HG03039 (cell line): ENCODE measurements around the gene NCF4.

Experiments
- ATAC-seq: cut with Tn5 transposase; IDR thresholded peaks from one replicate; pipeline ENCODE4 v1.9.1; 2021; ENCODE audit warnings: mild to moderate bottlenecking, moderate library complexity; ENCODE audit not compliant: unreplicated experiment

The NCF4 gene

DNA sequence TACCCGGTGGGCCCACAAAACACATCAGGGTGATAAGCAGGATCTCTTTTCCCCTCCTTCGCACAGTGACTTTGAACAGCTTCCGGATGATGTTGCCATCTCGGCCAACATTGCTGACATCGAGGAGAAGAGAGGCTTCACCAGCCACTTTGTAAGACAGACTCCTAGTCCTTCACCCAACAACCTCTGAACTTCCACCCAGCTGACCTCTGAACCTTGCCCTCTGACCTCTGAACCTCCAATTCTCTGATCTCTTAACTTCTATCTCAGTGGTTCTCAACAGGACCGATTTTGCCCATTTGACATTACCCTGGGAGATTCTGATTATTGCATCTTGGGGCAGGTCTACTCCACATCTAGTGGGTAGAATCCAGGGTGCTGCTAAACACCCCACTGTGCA, 3.2 kb downstream of the NCF4 start:
- ATAC-seq = no peak

DNA sequence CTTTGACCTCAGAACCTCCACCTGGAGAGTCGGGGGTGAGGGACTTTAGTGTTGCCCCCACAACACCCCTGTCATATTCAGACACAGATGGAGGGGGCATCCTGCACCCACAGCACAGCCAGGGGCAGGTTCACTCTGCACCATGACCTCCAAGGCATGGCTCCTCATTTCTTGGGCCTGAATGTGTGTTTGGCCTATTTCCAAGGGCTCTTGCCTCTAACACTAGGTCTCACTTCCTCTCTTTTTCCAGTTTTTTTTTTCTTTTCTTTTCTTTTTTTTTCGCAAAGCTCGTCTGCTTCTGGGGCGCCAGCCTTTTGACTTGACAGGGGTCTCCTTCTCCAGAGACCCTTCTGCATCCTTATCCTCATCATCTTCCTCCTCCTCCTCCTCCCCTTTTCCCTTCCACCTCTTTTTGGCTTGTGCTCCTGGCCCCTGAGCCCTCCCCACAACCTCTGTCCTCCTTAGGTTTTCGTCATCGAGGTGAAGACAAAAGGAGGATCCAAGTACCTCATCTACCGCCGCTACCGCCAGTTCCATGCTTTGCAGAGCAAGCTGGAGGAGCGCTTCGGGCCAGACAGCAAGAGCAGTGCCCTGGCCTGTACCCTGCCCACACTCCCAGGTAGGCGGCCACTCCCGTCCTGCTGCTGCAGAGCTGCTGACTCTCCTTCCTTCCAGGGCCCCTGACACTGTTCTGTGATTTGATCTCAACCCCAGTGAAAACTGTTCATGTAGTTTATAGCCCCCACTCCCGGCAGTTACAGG, 3.8 kb downstream of the NCF4 start:
- no peak for ATAC-seq

DNA sequence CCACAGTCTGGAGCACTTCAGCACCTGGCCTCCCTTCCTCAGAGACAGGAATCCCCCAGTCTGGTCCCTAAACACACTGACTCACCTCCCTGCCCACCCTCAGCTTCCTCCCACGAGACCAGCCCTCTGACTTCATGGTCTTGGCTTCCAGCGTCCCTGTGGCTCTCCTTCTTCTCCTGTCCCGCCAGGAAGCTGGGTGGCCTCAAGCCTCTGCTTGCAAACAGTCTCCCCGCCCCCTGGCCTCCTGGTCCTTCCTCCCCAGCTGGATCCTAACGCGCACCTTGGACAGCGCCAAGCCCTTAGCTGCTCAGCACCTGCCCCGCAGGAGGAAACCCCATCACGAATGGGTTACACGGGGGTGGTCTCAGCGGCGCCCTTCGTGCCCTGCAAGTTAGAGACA, 4.5 kb downstream of the NCF4 start:
- no peak for ATAC-seq

DNA sequence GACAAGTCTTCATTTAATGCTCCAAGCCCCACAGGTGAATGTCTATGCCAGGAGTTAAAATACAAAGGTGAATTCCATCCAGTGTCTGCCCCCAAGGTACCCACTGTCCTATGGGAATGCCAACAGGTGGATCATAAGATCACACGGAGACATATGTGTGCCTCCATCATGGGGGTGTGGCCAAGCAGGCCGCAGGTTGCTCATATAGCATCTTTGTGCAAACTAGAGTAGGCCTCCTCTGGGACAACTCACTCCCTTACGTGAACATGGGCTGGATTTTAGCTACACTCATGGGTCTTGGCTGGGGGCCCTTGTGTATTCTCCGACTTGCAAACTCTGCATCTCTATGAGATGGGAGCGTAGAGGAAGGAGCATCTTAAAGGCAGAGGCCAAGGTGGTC, 6.9 kb downstream of the NCF4 start:
- ATAC-seq = no peak

DNA sequence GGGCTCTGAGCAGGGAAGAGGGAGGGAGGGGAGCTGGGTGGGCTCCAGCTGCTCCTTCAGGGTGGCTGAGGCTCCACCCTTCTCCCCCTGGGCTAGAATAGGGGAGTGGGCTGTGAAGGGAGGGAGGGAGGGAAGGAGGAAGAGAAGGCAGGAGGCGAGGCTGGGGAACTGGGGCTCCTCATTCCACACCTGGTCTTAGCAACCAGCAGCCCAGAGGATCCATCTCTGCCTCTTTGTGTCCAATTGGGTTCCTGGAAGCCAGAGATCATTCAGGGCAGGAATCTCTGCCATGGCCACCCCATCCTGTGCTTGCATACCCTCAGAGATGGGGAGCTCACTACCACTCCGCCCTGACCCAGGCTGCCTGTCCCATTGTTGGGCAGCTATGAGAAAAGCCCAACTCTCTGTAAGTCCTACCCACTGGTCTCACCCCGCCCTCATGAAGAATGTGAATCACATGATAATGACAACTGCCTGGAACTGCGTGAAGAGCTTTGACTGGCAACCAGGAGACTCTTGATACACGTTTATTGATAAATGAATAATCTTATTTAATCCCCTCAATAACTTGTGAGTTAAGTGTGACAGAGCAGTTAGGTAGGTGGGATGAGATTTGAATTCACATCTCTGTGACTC, 7.9 kb downstream of the NCF4 start:
- ATAC-seq = no peak

DNA sequence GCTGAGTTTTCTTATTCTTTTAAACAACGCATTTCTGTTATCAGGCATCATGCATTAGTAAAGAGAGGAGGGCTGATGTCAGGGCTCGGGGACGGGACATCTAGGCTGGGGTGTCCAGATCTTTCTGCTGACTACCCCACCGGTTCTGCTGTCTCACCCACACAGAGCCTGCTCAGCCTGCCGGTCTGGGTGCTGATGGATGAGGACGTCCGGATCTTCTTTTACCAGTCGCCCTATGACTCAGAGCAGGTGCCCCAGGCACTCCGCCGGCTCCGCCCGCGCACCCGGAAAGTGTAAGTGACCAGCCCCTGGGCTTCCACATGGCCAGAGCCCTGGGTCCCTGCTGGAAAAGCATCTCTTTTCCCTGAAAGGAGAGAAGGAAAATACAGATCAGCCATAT, 9.4 kb downstream of the NCF4 start:
- no peak for ATAC-seq

DNA sequence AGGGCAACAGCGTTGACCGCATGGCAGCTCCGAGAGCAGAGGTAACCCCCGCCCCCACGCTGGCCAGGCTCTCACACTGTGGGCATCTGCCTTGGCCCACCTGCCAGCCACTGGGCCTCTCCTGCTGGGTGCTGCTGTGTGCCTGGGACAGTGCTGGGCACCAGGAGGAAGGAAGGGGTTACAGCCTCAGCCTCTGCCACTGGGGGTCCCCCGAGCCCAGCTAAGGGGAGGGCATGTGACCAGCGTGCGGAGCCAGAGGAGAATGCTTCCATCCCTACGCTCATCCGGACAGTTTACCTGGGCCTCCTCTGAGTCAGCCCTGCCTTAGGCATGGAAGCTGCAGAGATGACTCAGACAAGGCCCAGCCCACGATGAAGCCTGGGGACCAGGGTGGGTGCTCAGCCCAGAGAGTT, 10.9 kb downstream of the NCF4 start:
- ATAC-seq = no peak

DNA sequence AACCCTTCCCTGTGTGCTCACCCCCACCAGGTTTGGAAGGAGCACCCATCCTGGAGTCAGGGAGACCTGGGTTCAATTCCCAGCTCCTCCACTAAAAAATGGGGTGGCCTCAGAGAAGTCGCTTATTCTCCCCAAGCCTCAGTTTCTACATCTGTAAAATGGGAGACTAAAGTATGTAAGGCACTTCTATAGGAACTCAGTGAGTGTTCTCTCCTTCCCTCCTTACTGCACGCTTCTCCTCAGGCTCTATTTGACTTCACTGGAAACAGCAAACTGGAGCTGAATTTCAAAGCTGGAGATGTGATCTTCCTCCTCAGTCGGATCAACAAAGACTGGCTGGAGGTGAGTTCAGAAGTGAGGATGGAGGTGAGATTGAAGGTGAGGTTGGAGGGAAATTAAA, 11.3 kb downstream of the NCF4 start:
- no peak for ATAC-seq

DNA sequence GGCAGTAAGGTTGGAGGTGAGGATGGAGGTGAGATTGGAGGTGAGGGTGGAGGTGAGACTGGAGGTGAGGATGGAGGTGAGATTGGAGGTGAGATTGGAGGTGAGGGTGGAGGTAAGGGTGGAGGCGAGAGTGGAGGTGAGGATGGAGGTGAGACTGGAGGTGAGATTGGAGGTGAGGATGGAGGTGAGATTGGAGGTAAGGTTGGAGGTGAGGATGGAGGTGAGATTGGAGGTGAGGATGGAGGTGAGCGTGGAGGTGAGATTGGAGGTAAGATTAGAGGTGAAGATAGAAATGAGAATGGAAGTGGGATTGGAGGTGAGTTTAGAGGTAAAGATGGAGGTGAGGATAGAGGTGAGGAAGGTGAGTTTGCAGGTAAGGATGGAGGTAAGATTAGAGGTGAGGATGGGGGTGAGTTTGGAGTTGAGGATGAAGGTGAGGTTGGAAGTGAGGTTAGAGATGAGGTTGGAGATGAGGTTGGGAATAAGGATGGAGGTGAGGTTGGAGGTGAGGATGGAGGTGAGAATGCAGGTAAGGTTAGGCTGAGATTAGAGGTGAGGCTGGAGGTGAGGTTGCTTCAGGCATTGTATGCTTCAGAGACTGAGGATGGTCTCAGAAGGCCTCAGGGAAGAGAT, 12.2 kb downstream of the NCF4 start:
- no peak for ATAC-seq

DNA sequence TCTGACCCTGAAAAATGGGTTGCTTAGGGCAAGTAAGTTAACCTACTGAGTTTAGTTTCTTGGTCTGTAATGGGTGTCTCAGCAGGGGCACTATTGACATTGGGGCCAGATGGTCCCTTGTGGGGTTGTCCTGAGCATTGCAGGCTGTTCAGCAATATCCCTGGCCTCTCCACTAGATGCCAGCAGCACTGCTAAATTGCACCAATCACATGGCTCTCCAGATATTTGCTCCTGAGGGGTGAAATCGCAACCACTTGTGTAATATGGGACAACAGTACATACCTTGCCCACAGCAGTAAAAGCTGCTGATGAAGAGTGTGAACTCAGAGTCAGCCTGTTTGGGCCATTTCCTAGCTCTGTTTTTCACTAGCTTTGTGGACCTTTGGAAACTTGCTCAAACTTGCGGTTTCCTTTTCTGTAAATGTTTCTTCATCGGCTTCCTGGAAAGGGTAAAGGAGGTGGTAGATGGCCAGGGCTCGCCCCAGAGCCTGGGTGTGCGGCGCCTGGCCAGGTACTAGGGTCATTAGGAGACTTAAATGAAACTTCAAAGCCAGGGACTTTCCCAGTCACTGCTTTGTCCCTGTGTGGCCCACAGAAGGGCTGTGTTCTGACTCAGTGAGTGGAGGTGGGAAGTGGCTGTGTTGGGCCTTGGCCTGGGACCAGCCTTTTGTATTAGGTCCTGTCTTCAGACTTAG, 13.0 kb downstream of the NCF4 start:
- ATAC-seq = peak; percentile 73

DNA sequence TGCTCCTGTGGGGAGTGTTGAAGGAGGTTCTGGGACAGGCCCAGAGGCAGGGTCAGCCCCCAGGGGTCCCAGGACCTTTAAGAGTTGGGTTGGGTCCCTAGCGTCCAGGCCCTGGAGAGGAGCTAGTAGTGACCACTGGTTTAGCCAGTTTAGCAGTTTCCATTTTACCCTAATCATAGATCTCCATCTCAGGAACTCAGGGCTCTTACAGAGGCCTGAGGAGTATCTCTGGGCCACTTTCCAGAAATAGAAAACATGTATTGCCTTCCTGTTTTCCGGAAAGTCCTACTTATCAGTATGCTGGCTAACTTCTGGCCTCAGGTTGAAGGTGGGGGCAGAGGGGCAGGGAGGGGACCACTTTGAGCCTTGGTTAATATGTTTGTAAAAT, 13.5 kb downstream of the NCF4 start:
- no peak for ATAC-seq

DNA sequence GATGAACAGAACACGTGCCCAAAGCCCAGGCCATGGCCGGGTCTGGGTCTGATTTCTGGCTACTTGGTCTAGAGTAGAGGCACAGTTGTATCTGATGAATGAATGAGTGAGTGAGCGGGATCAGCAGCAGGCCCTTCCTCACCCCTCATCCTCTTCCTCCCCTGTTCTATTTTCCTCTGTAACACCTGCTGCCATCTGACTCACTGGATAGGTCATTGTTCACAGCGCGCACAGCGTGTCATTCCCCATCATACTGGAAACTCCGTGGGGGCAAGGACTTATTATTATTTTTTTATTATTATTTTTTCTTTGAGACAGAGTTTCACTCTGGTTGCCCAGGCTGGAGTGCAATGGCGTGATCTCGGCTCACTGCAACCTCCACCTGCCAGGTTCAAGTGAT, 13.9 kb downstream of the NCF4 start:
- no peak for ATAC-seq

DNA sequence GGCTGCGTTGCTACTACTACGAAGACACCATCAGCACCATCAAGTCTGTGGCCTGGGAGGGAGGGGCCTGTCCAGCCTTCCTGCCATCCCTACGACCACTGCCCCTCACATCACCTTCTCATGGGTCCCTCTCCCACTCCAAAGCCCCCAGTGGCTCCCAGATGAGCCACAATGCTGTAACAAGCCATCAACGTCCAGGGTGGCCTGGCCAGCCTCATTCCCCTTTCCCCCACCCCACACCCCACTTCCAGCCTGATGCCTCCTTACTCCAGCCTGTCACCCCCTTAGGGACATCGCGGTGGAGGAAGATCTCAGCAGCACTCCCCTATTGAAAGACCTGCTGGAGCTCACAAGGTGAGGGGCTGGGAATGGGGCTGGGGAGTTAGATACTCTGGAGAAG, 14.9 kb downstream of the NCF4 start:
- no peak for ATAC-seq

DNA sequence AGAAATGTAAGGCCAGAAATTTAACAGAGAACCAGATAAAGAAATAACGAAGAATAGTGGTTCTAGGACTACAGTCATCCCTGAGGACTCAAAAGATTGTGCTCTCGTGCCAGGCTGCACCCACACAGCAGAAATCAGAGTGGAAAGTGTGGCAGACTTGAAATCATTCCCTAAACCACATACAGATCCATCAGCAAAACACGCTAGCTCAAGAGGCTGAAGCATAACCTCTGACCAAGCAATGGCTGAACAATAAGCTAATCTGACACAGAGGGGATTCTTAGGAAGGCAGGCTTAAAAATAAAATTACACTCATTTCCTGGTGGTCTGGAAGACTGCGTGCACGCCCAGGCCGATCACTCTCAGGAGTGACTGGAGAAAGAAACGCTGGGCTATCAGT, 19.0 kb downstream of the NCF4 start:
- no peak for ATAC-seq

DNA sequence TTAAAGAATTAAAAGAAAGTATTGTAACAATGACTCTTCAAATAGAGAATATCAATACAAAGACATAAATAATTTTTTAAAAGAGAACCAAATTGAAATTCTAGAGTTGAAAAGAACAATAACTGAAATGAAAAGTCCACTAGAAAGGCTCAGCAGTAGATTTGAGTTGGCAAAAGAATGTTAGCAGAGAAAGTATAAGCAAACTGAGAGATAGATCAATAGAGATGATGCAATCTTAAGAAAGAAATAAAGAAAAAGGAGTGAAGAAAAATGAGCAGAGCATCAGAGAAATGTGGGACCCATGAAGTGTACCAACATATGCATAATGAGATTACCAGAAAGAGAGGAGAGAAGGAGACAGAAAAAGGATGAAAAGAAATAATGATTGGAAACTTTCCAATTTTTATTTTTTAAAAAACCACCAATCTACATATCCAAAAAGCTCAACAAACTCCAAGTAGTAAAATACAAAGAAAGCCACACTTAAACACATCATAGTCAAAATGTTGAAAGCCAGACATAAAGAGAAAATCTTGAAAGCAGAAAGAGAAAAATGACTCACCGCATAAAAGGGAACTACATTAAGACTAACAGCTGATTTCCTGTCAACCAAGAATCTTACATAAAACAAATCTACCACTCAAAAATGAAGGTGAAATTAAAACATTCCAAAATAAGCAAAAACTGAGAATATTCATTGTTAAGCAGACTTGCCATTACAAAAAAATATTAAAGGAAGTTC, 20.9 kb downstream of the NCF4 start:
- ATAC-seq = no peak

DNA sequence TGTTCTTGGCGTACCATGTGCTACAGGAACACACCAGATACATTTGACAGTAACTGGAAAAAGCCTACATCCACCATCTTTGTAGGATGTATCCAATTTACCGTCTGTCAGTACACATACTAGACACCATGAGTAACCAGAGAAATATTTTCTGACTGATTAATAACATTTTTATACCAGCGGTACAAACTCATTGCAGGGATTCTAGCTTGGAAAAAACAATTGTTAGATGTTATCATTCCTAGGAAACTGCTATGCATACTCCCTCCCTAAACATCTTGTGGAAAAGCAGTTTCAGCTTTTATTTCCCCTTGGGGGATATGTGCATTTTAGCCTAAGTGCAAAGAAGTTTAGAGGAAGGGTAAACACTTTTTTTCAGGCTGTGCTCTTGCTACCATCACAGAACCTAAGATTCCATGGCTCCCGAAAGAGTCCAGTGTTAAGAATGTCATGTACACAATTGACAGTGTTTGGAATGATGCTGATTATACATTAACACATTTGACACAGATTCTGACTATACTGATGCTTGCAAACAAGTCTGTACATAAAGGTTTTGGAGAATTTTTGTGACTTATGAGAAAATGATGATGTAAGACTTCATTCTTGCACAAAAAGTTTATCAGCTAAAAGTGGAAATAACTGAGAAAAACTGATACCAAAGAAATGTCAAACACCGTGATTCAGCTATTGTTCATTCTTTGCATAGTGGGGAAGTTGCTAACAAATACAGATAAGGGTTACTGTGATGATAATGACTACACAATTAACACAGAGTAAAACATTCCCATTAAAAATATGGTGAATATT, 23.7 kb downstream of the NCF4 start:
- ATAC-seq = no peak

DNA sequence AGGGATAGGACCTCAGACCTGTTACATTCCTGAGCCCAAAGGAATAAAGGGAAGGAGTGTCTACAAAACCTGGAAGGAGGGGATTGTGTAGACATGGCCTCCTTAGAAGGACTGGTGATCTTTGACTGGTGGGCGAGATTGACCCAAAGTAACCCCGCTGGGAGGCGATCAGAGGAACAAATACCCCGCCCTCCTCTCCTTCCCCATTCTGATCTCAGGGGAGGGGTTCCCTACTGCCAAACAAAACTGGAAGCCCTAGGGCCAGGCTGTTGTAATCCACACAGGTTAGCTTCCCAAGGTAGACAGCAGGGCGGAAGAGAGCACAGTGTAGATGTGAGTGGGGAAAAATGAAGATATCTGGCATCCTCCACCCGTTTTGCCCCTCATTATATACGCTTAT, 24.7 kb downstream of the NCF4 start:
- no peak for ATAC-seq

DNA sequence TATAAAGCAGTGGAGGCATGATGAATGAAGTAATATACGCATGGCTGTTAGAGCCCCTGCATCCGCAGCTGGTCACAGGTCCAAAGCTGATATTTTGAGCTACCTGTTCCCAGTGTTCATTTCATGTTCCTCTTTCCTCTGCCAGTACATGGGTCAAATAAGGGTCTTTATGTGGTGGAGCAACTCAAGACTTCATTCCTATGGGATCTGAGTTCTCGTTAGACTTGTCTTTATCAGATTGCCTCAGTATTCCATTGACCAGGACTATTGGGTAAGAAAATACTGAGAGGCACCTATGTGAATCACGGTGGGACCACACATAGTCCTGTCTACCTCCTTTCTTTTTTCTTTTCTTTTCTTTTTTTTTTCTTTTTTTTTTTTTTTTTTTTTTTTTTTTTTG, 25.2 kb downstream of the NCF4 start:
- no peak for ATAC-seq

DNA sequence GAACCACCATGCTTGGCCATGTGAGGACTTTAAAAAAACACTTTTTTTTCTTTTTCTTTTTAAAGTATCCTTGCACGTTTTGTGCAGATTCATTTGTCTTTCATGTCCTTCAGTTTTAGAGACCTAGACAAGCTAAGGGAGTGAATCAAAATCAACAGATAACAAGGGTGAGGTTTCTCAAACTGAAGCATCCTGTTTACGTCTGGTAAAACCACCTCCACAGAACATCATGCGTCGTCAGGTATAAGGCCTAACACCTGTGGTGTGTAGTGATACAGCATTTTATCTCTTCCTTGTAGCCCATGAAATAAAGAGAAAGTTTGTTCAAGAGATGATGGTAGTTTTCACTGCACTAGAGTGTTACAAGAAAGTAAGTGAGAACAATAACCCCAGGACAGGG, 26.4 kb downstream of the NCF4 start:
- no peak for ATAC-seq

DNA sequence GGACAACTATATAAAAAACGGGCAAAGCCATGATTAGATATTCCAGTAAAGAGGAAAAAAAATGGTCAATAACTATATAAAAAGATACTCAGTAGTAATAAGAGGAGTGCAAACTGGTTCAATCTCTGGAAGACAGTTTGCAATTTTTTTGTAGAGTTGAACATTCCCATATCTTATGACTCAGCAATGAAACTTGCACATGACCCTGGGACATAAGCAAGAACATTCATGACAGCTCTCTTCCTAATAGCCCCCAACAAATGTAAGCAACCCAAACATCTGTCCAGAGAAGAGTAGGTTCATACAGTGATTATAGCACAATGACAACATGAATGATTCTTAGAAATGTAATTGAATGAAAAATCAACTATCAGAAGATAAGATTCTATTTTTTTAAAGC, 30.8 kb downstream of the NCF4 start:
- no peak for ATAC-seq
